ENCODE measurements around the gene SIGLEC7.

SIGLEC7 gene

DNA sequence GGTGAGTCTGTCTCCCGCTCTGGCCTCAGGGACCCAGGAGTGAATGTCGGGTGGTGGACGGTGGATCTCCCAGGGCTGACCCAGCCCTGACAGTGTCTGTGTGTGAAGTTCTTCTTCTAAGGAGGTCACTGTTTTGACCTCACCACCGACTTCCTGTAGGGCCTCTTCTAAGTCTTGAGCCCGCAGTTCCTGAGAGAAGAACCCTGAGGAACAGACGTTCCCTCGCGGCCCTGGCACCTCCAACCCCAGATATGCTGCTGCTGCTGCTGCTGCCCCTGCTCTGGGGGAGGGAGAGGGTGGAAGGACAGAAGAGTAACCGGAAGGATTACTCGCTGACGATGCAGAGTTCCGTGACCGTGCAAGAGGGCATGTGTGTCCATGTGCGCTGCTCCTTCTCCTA is at the start of gene SIGLEC7:
SIGLEC7 (plus strand) TSS at position 183 of the 400 bp plus-strand sequence; CDS start at position 252, 69 bp downstream.
- ATAC-seq (peak; percentile 24), DNase-seq (ENCODE audit: low spot score in 2 of 2) (no peak)
- Mint-ChIP-seq H3K36me3 (no peaks in the 10 kb centered on the region), H3K27ac (peak within 1 kb of the TSS; percentile 82), H3K4me3 (peak within 1 kb of the TSS; percentile 45), H3K9me3 (no peaks in the 10 kb centered on the region), H3K4me1 (peaks cover 35% of the 10 kb centered on the region)

DNA sequence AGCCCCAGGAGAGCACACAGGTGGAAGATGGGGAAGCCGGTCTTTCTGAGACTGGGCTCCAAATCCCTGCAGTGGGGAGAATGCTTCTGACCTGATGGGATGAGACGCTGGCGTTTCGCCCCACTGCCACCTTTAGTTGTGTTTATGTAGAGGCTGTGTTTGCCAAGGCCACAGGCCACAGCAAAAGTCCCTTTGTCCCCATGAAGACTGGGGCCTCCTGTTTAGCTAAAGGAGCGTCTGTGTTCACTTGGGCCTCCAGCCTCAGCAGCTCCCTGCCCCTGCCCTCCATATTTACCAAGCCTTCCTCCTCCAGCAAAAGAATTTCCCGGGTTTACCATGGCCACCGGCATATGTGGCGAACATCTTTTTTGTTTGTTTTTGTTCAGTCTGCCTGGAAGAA is 49.0 kb upstream of the SIGLEC7 start:
- no peak for ATAC-seq
- Mint-ChIP-seq H3K4me1 (peaks cover 34% of the 10 kb centered on the region), H3K36me3 (peaks cover 11% of the 10 kb centered on the region), H3K9me3 (no peaks in the 10 kb centered on the region), H3K27ac (peak overlapping the region; percentile 4), H3K4me3 (no peak overlapping the region)
- no peak for DNase-seq (ENCODE audit: low spot score in 2 of 2)

DNA sequence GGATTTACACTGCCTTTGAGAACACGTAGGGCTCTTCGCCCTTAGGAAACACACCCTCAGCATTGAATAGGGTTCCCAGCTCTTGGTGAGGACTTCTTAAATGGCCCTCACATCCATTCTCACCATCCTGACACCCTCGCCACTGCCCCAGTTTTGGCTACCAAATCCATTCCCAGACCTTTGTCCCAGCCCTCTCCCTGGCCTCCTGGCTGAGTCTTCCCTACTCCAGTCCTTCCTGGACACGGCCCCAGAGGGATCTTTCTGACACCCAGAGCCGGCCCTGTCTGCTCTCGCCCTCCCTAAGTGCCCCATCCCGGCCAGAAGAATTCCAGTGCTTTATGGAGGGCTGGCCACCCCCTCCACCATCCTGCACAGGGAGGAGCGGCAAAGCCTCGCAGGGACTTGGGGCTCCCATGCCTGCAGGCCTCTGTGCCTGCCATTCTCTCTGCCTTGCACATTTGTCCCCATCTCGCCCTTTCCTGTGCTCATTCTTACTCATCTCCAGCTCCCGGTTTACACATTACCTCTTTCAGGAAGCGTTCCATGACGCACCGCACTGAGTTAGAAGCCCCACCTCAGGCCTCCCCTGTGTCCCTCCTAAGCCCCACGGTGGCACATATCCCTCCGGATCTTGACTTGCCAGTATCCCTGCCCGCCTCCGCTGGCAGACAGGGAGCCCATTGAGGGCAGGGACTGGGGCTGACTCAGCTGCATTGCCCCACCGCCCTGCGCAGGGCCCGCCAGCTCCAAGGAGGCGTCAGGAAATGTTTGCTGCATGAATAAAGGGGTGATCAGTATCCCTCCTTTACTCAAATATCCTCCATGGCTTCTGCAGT is 48.4 kb upstream of the SIGLEC7 start:
- Mint-ChIP-seq H3K36me3 (peaks cover 14% of the 10 kb centered on the region), H3K27ac (peak overlapping the region; percentile 13), H3K4me1 (peaks cover 34% of the 10 kb centered on the region), H3K9me3 (no peaks in the 10 kb centered on the region), H3K4me3 (no peak overlapping the region)
- ATAC-seq, result no peak
- no peak for DNase-seq (ENCODE audit: low spot score in 2 of 2)

DNA sequence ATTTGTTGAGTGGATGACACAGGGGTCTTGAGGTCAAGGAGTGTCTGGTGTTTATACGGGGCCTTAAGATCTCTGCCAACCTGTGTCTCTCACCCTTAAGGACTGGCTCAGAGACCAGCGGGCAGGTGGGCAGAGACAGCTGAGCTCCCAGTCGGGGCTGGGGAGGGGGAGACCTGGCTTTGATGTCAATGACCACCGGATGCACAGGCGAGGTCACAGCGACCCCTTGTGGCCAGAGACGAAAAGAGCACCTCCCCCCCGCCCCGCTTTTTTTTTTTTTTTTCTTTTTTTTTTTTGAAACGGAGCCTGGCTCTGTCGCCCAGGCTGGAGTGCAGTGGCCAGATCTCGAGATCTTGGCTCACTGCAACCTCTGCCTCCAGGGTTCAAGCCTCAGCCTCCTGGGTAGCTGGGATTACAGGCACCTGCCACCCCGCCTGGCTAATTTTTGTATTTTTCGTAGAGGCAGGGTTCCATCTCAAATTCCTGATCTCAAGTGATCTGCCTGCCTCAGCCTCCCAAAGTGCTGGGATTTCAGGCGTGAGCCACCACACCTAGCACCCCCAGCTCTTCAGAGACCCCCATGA is 47.3 kb upstream of the SIGLEC7 start:
- Mint-ChIP-seq H3K4me3 (no peak overlapping the region), H3K4me1 (peaks cover 43% of the 10 kb centered on the region), H3K36me3 (peaks cover 21% of the 10 kb centered on the region), H3K27ac (peak overlapping the region; percentile 13), H3K9me3 (no peaks in the 10 kb centered on the region)
- ATAC-seq (no peak), DNase-seq (ENCODE audit: low spot score in 2 of 2) (no peak)

DNA sequence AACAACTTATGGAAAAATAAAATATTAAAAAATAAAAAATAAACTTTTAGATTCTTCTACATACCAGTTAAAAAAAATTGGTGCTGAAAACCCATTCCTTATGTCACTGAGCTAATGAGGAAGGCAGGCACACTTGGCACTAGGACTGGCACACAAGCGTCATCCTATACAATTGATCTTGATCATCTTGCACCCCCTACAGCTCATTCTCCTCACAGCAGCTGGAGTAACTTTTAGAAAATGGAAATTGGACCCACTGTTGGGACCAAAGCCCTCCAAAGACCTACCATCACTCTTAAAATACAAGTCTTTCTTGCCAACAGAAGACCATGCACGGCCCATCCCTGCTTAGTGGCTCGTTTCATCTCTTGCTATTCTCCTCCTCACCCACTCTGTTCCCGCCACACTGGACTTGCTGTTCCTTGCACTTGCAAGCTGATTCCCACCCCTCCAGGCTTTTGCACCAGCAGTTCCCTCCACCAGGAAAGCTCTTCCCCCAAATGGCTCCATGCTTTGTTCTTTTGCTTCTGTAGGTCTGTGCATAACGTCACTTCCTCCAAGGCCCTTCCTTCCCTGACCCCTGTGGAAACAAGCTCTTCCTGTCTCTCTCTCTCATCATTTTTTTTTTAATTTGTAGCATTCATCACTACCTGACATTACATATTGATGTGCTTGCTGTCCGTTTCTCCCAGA is 45.5 kb upstream of the SIGLEC7 start:
- peaks cover 46% of the 10 kb centered on the region for H3K4me1 Mint-ChIP-seq
- peaks cover 34% of the 10 kb centered on the region for H3K36me3 Mint-ChIP-seq
- no peak overlapping the region for H3K27ac Mint-ChIP-seq
- DNase-seq (ENCODE audit: low spot score in 2 of 2), result no peak
- no peak for ATAC-seq
- H3K9me3 Mint-ChIP-seq, result no peaks in the 10 kb centered on the region
- no peak overlapping the region for H3K4me3 Mint-ChIP-seq

DNA sequence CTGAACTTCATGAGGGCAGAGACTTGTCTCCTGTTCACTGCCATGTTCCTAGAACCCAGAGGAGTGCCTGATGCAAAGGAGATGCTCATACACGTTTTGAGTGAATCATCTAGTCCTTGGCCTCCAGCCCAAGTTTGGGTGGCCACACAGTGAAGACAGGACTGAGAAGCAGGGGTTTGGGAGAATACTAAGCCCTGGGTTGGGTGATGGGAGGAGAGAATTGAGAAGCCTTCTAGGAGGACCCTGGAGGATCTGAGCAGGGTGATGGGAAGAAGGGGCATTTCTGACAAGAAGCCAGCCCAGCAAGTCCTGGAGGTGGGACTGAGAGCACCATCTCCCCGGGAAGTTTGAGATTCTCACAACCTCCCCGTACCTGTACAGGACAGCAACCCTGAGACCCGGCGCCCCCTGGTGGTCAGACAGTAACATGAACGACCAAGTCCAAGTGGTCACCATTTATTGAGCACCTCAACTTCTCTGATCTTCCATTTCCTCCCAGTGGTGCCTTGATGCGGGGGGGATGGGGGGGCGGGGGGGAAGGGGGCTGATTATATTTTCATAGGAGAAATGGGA is 44.8 kb upstream of the SIGLEC7 start:
- Mint-ChIP-seq H3K36me3 (peaks cover 39% of the 10 kb centered on the region), H3K4me1 (peaks cover 45% of the 10 kb centered on the region), H3K4me3 (no peak overlapping the region), H3K27ac (no peak overlapping the region), H3K9me3 (no peaks in the 10 kb centered on the region)
- DNase-seq (ENCODE audit: low spot score in 2 of 2), result peak; percentile 68 to 82
- ATAC-seq, result peak; percentile 62

DNA sequence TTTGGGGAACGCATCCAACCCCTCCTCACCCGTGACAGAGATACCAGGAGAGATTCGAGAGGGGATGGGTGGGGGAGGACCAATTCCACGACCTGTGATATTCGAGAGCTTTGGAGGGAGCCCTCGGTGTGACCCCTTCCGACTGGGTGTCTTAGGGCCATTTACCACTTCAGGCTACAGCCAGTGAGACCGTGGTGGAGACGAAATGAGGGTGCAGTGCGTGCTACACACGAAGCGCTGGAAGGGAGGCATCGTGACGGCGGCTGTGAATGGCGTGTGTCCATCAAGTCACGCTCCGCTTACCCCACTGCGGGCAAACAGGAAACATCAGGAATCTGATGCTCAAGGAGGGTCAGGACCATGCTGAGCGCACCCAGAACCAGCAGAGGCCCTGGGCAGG is 44.3 kb upstream of the SIGLEC7 start:
- ATAC-seq, result no peak
- peaks cover 45% of the 10 kb centered on the region for H3K36me3 Mint-ChIP-seq
- no peak overlapping the region for H3K27ac Mint-ChIP-seq
- no peak for DNase-seq (ENCODE audit: low spot score in 2 of 2)
- H3K4me3 Mint-ChIP-seq, result no peak overlapping the region
- H3K9me3 Mint-ChIP-seq, result no peaks in the 10 kb centered on the region
- H3K4me1 Mint-ChIP-seq, result peaks cover 44% of the 10 kb centered on the region

GRCh38 chr19:51098365-51099046 is 43.6 kb upstream of the SIGLEC7 start:
- DNase-seq (ENCODE audit: low spot score in 2 of 2) (no peak), ATAC-seq (peak; percentile 54)
- no peaks in the 10 kb centered on the region for H3K9me3 Mint-ChIP-seq
- H3K4me3 Mint-ChIP-seq, result no peak overlapping the region
- H3K4me1 Mint-ChIP-seq, result peaks cover 46% of the 10 kb centered on the region
- H3K36me3 Mint-ChIP-seq, result peaks cover 52% of the 10 kb centered on the region
- H3K27ac Mint-ChIP-seq, result no peak overlapping the region

- peaks cover 56% of the 10 kb centered on the region for H3K36me3 Mint-ChIP-seq
- H3K4me3 Mint-ChIP-seq, result no peak overlapping the region
- no peak for ATAC-seq
- no peaks in the 10 kb centered on the region for H3K9me3 Mint-ChIP-seq
- H3K4me1 Mint-ChIP-seq, result peaks cover 41% of the 10 kb centered on the region
- no peak for DNase-seq (ENCODE audit: low spot score in 2 of 2)
- no peak overlapping the region for H3K27ac Mint-ChIP-seq
Measured at GRCh38 chr19:51099047-51099382, 43.1 kb upstream of the SIGLEC7 start.

DNA sequence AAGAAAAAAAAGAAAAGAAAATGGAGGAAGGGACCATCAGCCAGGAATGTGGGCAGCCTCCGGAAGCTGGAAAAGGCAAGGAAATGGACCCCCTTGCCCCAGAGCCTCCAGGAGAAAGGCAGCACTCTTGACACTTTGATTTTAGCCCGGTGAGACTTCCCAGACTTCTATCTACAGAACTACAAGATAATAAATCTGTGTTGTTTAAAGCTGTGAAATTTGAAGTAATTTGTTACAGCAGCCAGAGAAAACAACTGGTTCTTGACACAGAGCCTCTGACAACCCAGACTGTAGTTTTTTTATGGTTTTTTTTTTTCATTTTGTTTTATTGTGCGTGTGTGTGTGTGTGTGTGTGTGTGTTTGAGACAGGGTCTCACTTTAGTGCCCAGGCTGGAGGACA is 41.5 kb upstream of the SIGLEC7 start:
- Mint-ChIP-seq H3K9me3 (no peaks in the 10 kb centered on the region), H3K36me3 (peaks cover 63% of the 10 kb centered on the region), H3K4me1 (peaks cover 46% of the 10 kb centered on the region), H3K4me3 (no peak overlapping the region), H3K27ac (peak overlapping the region; percentile 71)
- ATAC-seq, result no peak
- DNase-seq (ENCODE audit: low spot score in 2 of 2), result no peak

DNA sequence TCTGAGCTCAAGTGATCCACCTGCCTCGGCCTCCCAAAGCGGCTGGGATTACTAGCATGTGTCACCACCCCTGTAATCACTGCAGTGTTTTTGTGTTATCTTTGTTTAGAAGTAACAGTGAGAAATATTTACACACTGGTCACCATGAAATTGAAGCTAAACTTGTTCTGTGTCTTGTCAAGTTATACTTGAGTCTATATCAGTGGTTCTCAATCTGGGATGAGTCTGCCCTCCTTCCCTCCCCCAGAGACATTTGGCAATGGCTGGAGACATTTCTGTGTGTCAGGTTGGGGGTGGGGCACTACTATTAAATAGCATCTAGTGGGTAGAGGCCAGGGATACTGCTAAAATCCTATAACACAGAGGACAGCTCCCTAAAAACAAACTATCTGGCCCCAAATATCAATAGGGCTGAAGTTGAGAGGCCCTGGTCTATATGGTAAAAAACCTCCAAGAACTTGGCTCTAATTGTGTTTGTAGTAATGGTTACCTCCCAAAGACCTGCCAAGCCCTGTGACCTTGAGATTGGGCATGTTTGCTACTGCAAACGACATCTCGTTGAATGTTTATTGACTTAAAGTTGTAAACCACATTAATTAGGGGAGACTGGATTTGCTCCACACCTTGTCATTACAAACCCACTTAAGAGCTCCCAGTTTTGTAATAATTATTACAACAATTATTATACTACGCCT is 40.8 kb upstream of the SIGLEC7 start:
- H3K36me3 Mint-ChIP-seq, result peaks cover 70% of the 10 kb centered on the region
- peak overlapping the region; percentile 71 for H3K27ac Mint-ChIP-seq
- DNase-seq (ENCODE audit: low spot score in 2 of 2), result no peak

DNA sequence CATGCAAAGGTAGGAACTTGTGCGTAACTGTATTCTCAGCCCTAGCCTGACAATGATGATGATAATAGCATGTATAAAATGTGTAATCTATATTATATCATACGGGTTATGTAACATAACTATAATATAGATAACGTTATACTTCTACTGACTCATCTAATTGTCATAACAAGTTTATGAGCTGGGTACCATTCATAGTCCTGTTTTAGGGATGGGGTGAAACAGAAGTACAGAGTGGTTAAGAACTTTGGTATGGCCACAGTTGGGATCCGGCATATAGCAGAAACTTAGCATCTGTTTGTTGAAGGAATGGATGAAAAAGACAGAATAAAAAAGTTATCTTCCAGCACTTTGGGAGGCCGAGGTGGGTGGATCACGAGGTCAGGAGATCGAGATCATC is 39.1 kb upstream of the SIGLEC7 start:
- no peak for DNase-seq (ENCODE audit: low spot score in 2 of 2)
- Mint-ChIP-seq H3K4me1 (peaks cover 54% of the 10 kb centered on the region), H3K4me3 (no peak overlapping the region), H3K9me3 (no peaks in the 10 kb centered on the region), H3K36me3 (peaks cover 67% of the 10 kb centered on the region), H3K27ac (peak overlapping the region; percentile 69)
- ATAC-seq, result no peak

More for the DNA sequence above, 40.8 kb upstream of the SIGLEC7 start:
- Mint-ChIP-seq H3K9me3 (no peaks in the 10 kb centered on the region), H3K4me1 (peaks cover 53% of the 10 kb centered on the region), H3K4me3 (no peak overlapping the region)
- no peak for ATAC-seq

DNA sequence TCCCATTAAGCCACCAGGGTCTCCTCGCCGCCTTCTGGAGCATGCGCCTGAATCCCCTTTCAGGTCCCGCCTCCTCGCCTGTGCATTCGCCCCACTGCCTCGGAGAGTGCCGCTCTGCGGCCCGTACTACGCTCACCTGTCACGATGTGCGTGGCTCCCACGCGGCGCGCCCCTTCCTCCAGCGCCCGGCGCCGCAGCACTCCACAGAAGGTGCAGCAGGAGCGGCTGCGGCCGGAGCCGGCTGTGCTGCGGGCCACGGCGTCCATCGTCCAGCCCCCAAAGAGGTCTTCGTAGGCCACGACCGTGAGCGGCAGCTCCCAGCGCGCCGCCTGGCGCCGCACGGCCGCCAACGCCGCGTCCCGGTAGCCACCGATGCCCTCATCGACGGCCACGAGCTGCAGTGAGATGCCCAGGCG is 38.2 kb upstream of the SIGLEC7 start:
- DNase-seq (ENCODE audit: low spot score in 2 of 2), result no peak
- Mint-ChIP-seq H3K27ac (peak overlapping the region; percentile 69), H3K4me1 (peaks cover 62% of the 10 kb centered on the region), H3K4me3 (no peak overlapping the region), H3K9me3 (no peaks in the 10 kb centered on the region), H3K36me3 (peaks cover 71% of the 10 kb centered on the region)
- ATAC-seq, result no peak

DNA sequence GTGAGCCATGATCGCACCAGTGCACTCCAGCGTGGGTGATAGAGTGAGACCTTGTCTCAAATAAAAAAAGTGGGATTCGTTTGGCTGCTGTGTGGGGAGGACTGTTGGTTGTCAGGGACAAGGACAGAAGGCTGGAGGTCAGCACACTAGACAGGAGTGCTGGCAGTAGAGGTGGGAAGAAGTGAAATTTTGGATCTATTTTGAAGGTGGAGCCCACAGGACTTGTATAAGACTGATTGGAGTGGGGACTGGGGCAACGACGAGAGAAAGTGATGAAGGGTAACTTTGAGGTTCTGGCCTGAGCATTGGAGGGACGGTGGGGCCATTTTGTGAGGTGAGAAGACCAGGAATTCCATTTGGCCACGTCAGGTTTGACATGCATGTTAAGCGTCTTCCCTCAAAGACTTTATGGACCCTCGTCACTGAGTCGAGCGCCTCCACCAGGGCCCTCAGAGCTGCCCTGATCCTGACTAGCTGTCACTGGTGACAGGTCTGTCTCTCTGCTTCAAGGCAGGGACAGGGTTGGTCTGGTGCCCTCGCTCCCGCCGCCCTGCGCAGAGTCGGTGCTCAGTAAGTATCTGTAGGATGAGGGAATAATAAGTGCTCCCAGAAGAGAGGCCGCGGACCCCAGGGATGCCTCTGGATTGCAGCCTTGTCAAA is 34.6 kb upstream of the SIGLEC7 start:
- peaks cover 50% of the 10 kb centered on the region for H3K4me1 Mint-ChIP-seq
- ATAC-seq (peak; percentile 4), DNase-seq (ENCODE audit: low spot score in 2 of 2) (no peak)
- H3K9me3 Mint-ChIP-seq, result no peaks in the 10 kb centered on the region
- H3K36me3 Mint-ChIP-seq, result peaks cover 48% of the 10 kb centered on the region
- H3K27ac Mint-ChIP-seq, result peak overlapping the region; percentile 94
- peak overlapping the region; percentile 83 for H3K4me3 Mint-ChIP-seq

Measured in stimulated activated effector memory CD8-positive, alpha-beta T cell treated with anti-CD3 and anti-CD28 coated beads, Interleukin-12 subunit alpha, Interleukin-12 subunit beta, amount 100 ng/mL, for 72 hours (primary cell).